K562 (cell line): Measurements from ENCODE around the gene MYEF2. TPM values are rescaled to one million over a fixed set of nuclear protein-coding genes. Genes with fewer than 3 reads are reported as not detected.

Source experiments
- ATAC-seq: fragments of 200-7000 bp; cut with Tn5 transposase; 3 replicates; pipeline ENCODE4 v1.9.1; 2020; ENCODE audit warnings: moderate library complexity
- Bru-seq: library from RNA; stranded (reverse); fragments of 400-500 nt; gene quantifications from one replicate; lab custom pipeline; 2021; lab: Mats Ljungman, UMichigan
- BruChase-seq, 2 experiments: library from RNA; stranded (reverse); fragments of 400-500 nt; gene quantifications; one replicate each; lab custom pipeline; 2021; lab: Mats Ljungman, UMichigan
- BruUV-seq: library from RNA; stranded (reverse); fragments of 400-500 nt; replicated peaks from 2 replicates; lab custom pipeline; 2021; lab: Mats Ljungman, UMichigan
- CTCF ChIA-PET: fragments of 300-600 bp; formaldehyde crosslinking; extraction: SDS; loops from one replicate; lab custom pipeline; 2021; ENCODE audit warnings: low intra/inter-chr PET ratio; lab: Yijun Ruan, JAX
- POLR2A ChIA-PET: fragments of 300-600, 350-650 bp; sonication (Branson Sonifier 250); formaldehyde crosslinking; extraction: SDS; loops from one replicate; lab custom pipeline; 2021; ENCODE audit warnings: antibody characterized with exemption, inconsistent platforms; lab: Yijun Ruan, JAX
- DNase-seq, 4 experiments: peaks; one replicate each; pipeline versions ENCODE4 v3.0.0 to v3.0.0-alpha.2; 2011 to 2018; ENCODE audit warnings: low spot score in 3 of 4, mixed read lengths in 3 of 4; ENCODE audit errors: extremely low read depth in 1 of 4
- FAIRE-seq: peaks from 2 replicates; lab custom pipeline; 2011; peaks lifted over from hg19 to GRCh38; lab: Jason Lieb, UNC
- H2AFZ ChIP-seq: 2 replicates; pipeline ENCODE4 v1.6.0; 2011; ENCODE audit warnings: low read depth, low read length, control low read depth, inconsistent platforms
- H3K27ac ChIP-seq: fragments of 200-600 bp; 3 replicates; pipeline ENCODE4 v1.8.0; 2011; ENCODE audit warnings: low read depth, mild to moderate bottlenecking, control low read depth, inconsistent platforms, low read length, moderate library complexity, mixed read lengths; ENCODE audit errors: extremely low read depth
- H3K27me3 ChIP-seq, 2 experiments: fragments of 300-600 bp in 1 of 2; 2 replicates in 1 of 2; 3 replicates in 1 of 2; pipeline versions ENCODE4 v1.6.0 to v1.8.0; 2011; ENCODE audit warnings: inconsistent platforms in 2 of 2, low read length in 2 of 2, mild to moderate bottlenecking in 1 of 2, mixed read lengths in 1 of 2, moderate library complexity in 1 of 2; ENCODE audit not compliant: control insufficient read depth in 2 of 2, insufficient read depth in 2 of 2
- H3K36me3 ChIP-seq: fragments of 300-600 bp; 3 replicates; pipeline ENCODE4 v1.8.0; 2011; ENCODE audit warnings: mild to moderate bottlenecking, low read length, inconsistent platforms; ENCODE audit not compliant: control insufficient read depth, insufficient read depth
- H3K4me1 ChIP-seq, 2 experiments: fragments of 200-600 bp in 1 of 2; replicated peaks in 1 of 2; 2 replicates in 1 of 2; 3 replicates in 1 of 2; pipeline versions ENCODE4 v1.5.1 to v1.8.0; 2011; ENCODE audit warnings: inconsistent platforms in 2 of 2, low read length in 2 of 2, mild to moderate bottlenecking in 1 of 2, mixed read lengths in 1 of 2, moderate library complexity in 1 of 2; ENCODE audit not compliant: control insufficient read depth in 2 of 2, insufficient read depth in 2 of 2
- H3K4me2 ChIP-seq: 2 replicates; pipeline ENCODE4 v1.6.1; 2011; ENCODE audit warnings: low read length, control low read depth, inconsistent platforms, mixed read lengths; ENCODE audit not compliant: insufficient read depth
- H3K4me3 ChIP-seq: fragments of 200-600 bp; sonication (generic), shearing (Covaris generic); 2 replicates; pipeline ENCODE4 v1.5.1; 2016; ENCODE audit warnings: control low read depth, inconsistent platforms
- H3K79me2 ChIP-seq: fragments of 200-600 bp; 3 replicates; pipeline ENCODE4 v1.8.0; 2011; ENCODE audit warnings: low read length, inconsistent platforms; ENCODE audit not compliant: control insufficient read depth, insufficient read depth
- H3K9ac ChIP-seq, 2 experiments: 2 replicates each; pipeline versions ENCODE4 v1.6.0 to v1.6.1; 2011; ENCODE audit warnings: low read depth in 2 of 2, low read length in 2 of 2, control low read depth in 1 of 2, inconsistent platforms in 1 of 2, mild to moderate bottlenecking in 1 of 2, mixed read lengths in 1 of 2; ENCODE audit not compliant: insufficient read depth in 1 of 2
- H3K9me1 ChIP-seq: one replicate; pipeline ENCODE4 v1.6.0; 2011; ENCODE audit warnings: inconsistent platforms, mild to moderate bottlenecking, low read length, moderate library complexity; ENCODE audit not compliant: control insufficient read depth, insufficient read depth
- H3K9me3 ChIP-seq: replicated peaks from 2 replicates; pipeline ENCODE4 v1.5.1; 2011; ENCODE audit warnings: low read depth, low read length, inconsistent platforms; ENCODE audit not compliant: control insufficient read depth, insufficient read depth
- H4K20me1 ChIP-seq: replicated peaks from 2 replicates; pipeline ENCODE4 v1.6.1; 2011; ENCODE audit warnings: low read length, inconsistent platforms, mixed read lengths; ENCODE audit not compliant: control insufficient read depth, insufficient read depth
- CHD2 ChIP-seq: IDR thresholded peaks from 2 replicates; pipeline ENCODE4 v1.6.1; 2011; ENCODE audit warnings: low read depth, low read length
- L3MBTL2 ChIP-seq: fragments of 450-650 bp; IDR thresholded peaks from 2 replicates; pipeline ENCODE4 v1.6.1; 2016; ENCODE audit warnings: mild to moderate bottlenecking, moderate library complexity
- RBM17 ChIP-seq: fragments of 200-400 bp; formaldehyde crosslinking; IDR thresholded peaks from 2 replicates; pipeline ENCODE4 v1.6.1; 2017; ENCODE audit warnings: low read depth, mild to moderate bottlenecking, low read length, borderline replicate concordance
- YY1 ChIP-seq, 3 experiments: IDR thresholded peaks; 2 replicates each; pipeline ENCODE4 v1.6.1; 2011; ENCODE audit warnings: low read length in 2 of 3, mild to moderate bottlenecking in 2 of 3, moderate library complexity in 2 of 3, borderline replicate concordance in 1 of 3, control low read depth in 1 of 3, low read depth in 1 of 3; ENCODE audit not compliant: insufficient read depth in 3 of 3, insufficient replicate concordance in 2 of 3, control insufficient read depth in 1 of 3, insufficient read length in 1 of 3; ENCODE audit errors: extremely low read depth in 1 of 3
- ZNF217 ChIP-seq: sonication (generic); formaldehyde crosslinking; IDR thresholded peaks from 2 replicates; pipeline ENCODE4 v1.8.0; 2022; ENCODE audit warnings: mild to moderate bottlenecking, missing genetic modification reagents
- WGBS: fragments of 100-300 bp; shearing (Covaris generic); methylation state at CpG from one replicate; pipeline ENCODE4 v1.1.6; 2016; ENCODE audit warnings: low coverage, mixed read lengths; ENCODE audit not compliant: insufficient coverage; ENCODE audit errors: missing lambda C conversion rate; 5-methylcytosine and 5-hydroxymethylcytosine counted together
- in situ Hi-C: fragments of 300-500 bp; cut with MboI; formaldehyde crosslinking; loops from 4 replicates; pipeline ENCODE4 v1.15.0; 2018; ENCODE audit warnings: inconsistent platforms, mixed read lengths
- intact Hi-C: fragments of 100-400 bp; cut with micrococcal nuclease; formaldehyde crosslinking; loops from 2 replicates; pipeline ENCODE4 v1.14.2; 2022
- long read RNA-seq, 3 experiments: library from polyadenylated mRNA in 2 of 3; library from RNA in 1 of 3; unstranded in 2 of 3; stranded (forward) in 1 of 3; transcript quantifications; one replicate each; pipeline ENCODE4 v2.0.0, GENCODE V29; 2019 to 2022
- polyA minus RNA-seq, 3 experiments: library from RNA; depleted of rRNA, polyadenylated mRNA; stranded (reverse); fragments of >200 nt; gene quantifications; 2 replicates each; pipeline ENCODE4 v1.2.3, GENCODE V29; 2011
- polyA plus RNA-seq, 8 experiments: library from polyadenylated mRNA; depleted of rRNA in 4 of 8; stranded (reverse) in 5 of 8; unstranded in 3 of 8; fragments of >200 nt; fragmentation: Nextera tagmentation in 2 of 8; fragmentation: Illumina TruSeq in 1 of 8; extraction: Ambion mirVana in 2 of 8; extraction: Trizol in 1 of 8; gene quantifications; 2 replicates each; pipeline versions ENCODE4 v1.2.1 to v1.2.3, GENCODE V29; 2011 to 2014; ENCODE audit warnings: inconsistent platforms in 1 of 8, missing spikeins in 1 of 8
- total RNA-seq, 7 experiments: library from RNA; depleted of rRNA in 6 of 7; stranded (reverse); fragments of >200 nt in 6 of 7; fragmentation: Illumina TruSeq in 2 of 7; extraction: Trizol in 2 of 7; gene quantifications; 2 replicates each; pipeline versions ENCODE4 v1.2.1 to v1.2.3, GENCODE V29; 2011 to 2021; ENCODE audit warnings: low replicate concordance in 1 of 7
- TF ChIP-seq, protein P1 (sequence below), 2 experiments: IDR thresholded peaks; 2 replicates each; pipeline ENCODE4 v1.6.1; 2011; ENCODE audit warnings: borderline replicate concordance in 1 of 2, control low read depth in 1 of 2, low read depth in 1 of 2, low read length in 1 of 2, mild to moderate bottlenecking in 1 of 2, mixed read lengths in 1 of 2, moderate library complexity in 1 of 2; ENCODE audit not compliant: insufficient read depth in 1 of 2, insufficient read length in 1 of 2, poor library complexity in 1 of 2, severe bottlenecking in 1 of 2; ENCODE audit errors: extremely low read depth in 1 of 2
- TF ChIP-seq, protein P2 (sequence below): fragments of 450-650 bp; formaldehyde crosslinking; IDR thresholded peaks from 2 replicates; pipeline ENCODE4 v1.4.0; 2020; ENCODE audit warnings: mild to moderate bottlenecking, moderate library complexity

Gene MYEF2
- 1.9 TPM in 1 of 2 replicates, not detected in the other for total RNA-seq (2011; cell fraction: chromatin; rRNA removed; ENCODE audit: low replicate concordance)
- total RNA-seq (2011; cell fraction: nucleolus; rRNA removed) = under 0.01 TPM in 1 of 2 replicates, not detected in the other
- 0.53 and 0.73 TPM in 2 replicates for total RNA-seq (2011; cell fraction: nucleoplasm; rRNA removed)
- 0.08 and 0.09 TPM in 2 replicates for total RNA-seq (2014; rRNA removed)
- total RNA-seq (2014; rRNA removed; fragmentation: Illumina TruSeq; extraction: Trizol) = 0.25 and 0.32 TPM in 2 replicates
- 0.04 and 0.36 TPM in 2 replicates for total RNA-seq (2015; rRNA removed; fragmentation: Illumina TruSeq; extraction: Trizol)
- 0.29 and 0.65 TPM in 2 replicates for total RNA-seq (2021)
- polyA plus RNA-seq (2011; rRNA removed) = 0.03 and 0.18 TPM in 2 replicates
- polyA plus RNA-seq (2011; cell fraction: cytosol; rRNA removed) = not detected in 2 replicates
- 0.06 and 0.33 TPM in 2 replicates for polyA plus RNA-seq (2011; cell fraction: nucleus; rRNA removed)
- polyA plus RNA-seq (2012) = 0.30 and 0.61 TPM in 2 replicates
- 0.19 TPM in 1 of 2 replicates, not detected in the other for polyA plus RNA-seq (2014; fragmentation: Illumina TruSeq; extraction: Trizol)
- polyA plus RNA-seq (2014; fragmentation: Nextera tagmentation; extraction: Ambion mirVana) = under 1 TPM; 0.03 to 0.06 TPM
- 0.82 TPM in 1 of 2 replicates, not detected in the other for polyA plus RNA-seq (2014; rRNA removed)
- polyA minus RNA-seq (2011; rRNA and poly(A)+ RNA removed) = 0.21 TPM in 1 of 2 replicates, not detected in the other
- not detected in 2 replicates for polyA minus RNA-seq (2011; cell fraction: cytosol; rRNA and poly(A)+ RNA removed)
- polyA minus RNA-seq (2011; cell fraction: nucleus; rRNA and poly(A)+ RNA removed) = 0.33 and 0.40 TPM in 2 replicates
- percentile 16 among the genes with signal in this experiment for Bru-seq, nascent RNA
- percentile 36 among the genes with signal in this experiment for BruChase-seq, experiment 1, labeled RNA remaining after a 2-hour chase
- percentile 38 among the genes with signal in this experiment for BruChase-seq, experiment 2, labeled RNA remaining after a 6-hour chase
- long read RNA-seq, experiment 1 = 0 reads
- long read RNA-seq, experiment 2 = 0 reads
- long read RNA-seq, experiment 3 = 0 reads

DNA sequence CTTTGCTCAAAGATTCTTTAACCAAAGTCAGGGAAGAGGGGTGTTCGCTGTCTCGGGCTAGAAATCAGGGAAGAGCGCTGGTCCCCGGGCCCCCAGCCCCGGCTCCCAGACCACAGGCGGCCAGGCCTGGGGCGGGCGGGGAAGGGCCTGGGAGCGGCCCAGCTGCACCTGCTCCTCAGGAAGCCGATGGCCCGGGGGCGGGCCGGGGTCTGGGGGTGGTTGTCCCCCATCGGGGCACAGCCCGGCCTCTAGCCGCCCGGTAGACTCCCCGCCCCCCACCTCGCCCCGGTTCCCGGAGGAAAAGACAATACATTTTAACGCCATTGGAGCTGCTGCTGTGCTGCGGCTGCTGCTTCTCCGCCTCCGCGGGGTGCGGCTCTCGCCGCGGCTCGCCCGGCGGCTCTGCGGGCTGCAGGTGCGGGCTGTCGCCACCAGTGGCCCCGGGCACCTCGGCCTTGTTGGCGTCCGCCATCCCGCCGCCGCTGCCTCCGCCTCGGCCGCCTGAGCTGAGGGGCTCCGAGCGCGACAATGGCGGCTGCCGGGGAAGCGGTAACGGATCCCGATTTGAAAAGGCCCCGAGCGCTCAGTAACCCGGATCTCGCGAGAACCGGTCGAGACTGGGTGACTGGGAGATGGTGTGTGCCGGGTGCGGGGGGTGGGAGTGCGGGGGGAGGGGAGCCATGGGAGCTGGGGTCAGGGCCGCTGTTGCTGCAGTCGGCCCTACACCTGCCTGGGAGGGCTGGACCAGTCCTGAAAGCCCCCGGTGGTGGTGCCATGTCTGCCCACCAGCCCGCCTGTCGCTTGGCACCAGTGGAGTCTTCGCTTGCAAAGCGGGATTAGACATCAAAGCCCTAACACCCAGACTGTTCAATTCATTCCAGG, at the start of gene MYEF2:
Gene MYEF2 (minus strand): TSS at position 530 of the 882 bp plus-strand sequence. CDS start 58 bp downstream, at position 472.
- Histone ChIP-seq H3K36me3 (no peaks in the 10 kb centered on the region), H3K4me2 (peak within 1 kb of the TSS; percentile 11; the same call in 1 of the 2 replicates), H3K9me1 (no peaks in the 10 kb centered on the region), H4K20me1 (no peaks in the 10 kb centered on the region), H3K9me3 (no peaks in the 10 kb centered on the region), H3K4me1 (peaks cover 0 to 6% of the 10 kb centered on the region in 2 experiments; a peak in 2 of 5 replicates), H2AFZ (no peak within 1 kb of the TSS), H3K9ac (peak within 1 kb of the TSS in 1 of 2 experiments; percentile 17; a peak in 1 of 4 replicates), H3K4me3 (peak within 1 kb of the TSS; percentile 15; the same call in 1 of the 2 replicates), H3K27ac (no peak within 1 kb of the TSS), H3K79me2 (no peaks in the 10 kb centered on the region), H3K27me3 (no peaks in the 10 kb centered on the region)
- DNase-seq (peak in 3 of 4 experiments; percentile 3 to 7 (median 6)), FAIRE-seq (no peak), ATAC-seq (peak; percentile 70)
- CTCF ChIA-PET = no interaction called here
- TF ChIP-seq ZNF217 (CRISPR knock-in tag) (no peak), YY1 (IDR thresholded peaks at IDR 0.05; ENCODE audit: borderline replicate concordance in 1 of 3, control insufficient read depth in 1 of 3, extremely low read depth in 1 of 3, insufficient read depth in 3 of 3, insufficient read length in 1 of 3, insufficient replicate concordance in 2 of 3, low read depth in 1 of 3, low read length in 2 of 3) (peak in 2 of 3 experiments; percentile 49 to 50), CHD2 (peak; percentile 84), L3MBTL2 (peak; percentile 62; the same call in 1 of the 2 replicates), RBM17 (no peak)
- TF ChIP-seq, protein P1, sequence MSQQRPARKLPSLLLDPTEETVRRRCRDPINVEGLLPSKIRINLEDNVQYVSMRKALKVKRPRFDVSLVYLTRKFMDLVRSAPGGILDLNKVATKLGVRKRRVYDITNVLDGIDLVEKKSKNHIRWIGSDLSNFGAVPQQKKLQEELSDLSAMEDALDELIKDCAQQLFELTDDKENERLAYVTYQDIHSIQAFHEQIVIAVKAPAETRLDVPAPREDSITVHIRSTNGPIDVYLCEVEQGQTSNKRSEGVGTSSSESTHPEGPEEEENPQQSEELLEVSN (IDR thresholded peaks at IDR 0.05; ENCODE audit: borderline replicate concordance in 1 of 2, extremely low read depth in 1 of 2, insufficient read depth in 1 of 2, insufficient read length in 1 of 2, low read depth in 1 of 2, low read length in 1 of 2, poor library complexity in 1 of 2, severe bottlenecking in 1 of 2) = peak in 1 of 2 experiments; percentile 25
- TF ChIP-seq, protein P2, sequence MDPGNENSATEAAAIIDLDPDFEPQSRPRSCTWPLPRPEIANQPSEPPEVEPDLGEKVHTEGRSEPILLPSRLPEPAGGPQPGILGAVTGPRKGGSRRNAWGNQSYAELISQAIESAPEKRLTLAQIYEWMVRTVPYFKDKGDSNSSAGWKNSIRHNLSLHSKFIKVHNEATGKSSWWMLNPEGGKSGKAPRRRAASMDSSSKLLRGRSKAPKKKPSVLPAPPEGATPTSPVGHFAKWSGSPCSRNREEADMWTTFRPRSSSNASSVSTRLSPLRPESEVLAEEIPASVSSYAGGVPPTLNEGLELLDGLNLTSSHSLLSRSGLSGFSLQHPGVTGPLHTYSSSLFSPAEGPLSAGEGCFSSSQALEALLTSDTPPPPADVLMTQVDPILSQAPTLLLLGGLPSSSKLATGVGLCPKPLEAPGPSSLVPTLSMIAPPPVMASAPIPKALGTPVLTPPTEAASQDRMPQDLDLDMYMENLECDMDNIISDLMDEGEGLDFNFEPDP (CRISPR knock-in tag) = no peak
- no TSS peak for BruUV-seq
- POLR2A ChIA-PET = no interaction called here
- WGBS = 4% methylated on average over 39 of the region's 71 CpGs
- intact Hi-C loops (no loop called here), in situ Hi-C loops (no loop called here)
